T-helper 17 cell (primary cell): ENCODE data around the gene GJB5. TPM values are rescaled to one million over a fixed set of nuclear protein-coding genes. Genes with fewer than 3 reads are reported as not detected.

Experiments used
- ATAC-seq: fragments of 150-1000 bp; cut with Tn5 transposase; 2 replicates; pipeline ENCODE4 v1.10.0; 2021; ENCODE audit warnings: mild to moderate bottlenecking, moderate library complexity
- DNase-seq, 3 donors: peaks; one replicate each; pipeline versions ENCODE4 v3.0.0 to v3.0.0-alpha.2; 2020 to 2021
- H3K9me3 ChIP-seq: one replicate; pipeline ENCODE4 v1.7.0; 2013; ENCODE audit warnings: low read length, mild to moderate bottlenecking; ENCODE audit not compliant: control insufficient read depth, poor library complexity, severe bottlenecking
- H3K27ac Mint-ChIP-seq: one replicate; pipeline ENCODE4 v1.8.0; 2022; ENCODE audit warnings: mild to moderate bottlenecking, moderate library complexity, mixed read lengths
- H3K27me3 Mint-ChIP-seq: one replicate; pipeline ENCODE4 v1.8.0; 2022; ENCODE audit warnings: mixed read lengths
- H3K36me3 Mint-ChIP-seq: one replicate; pipeline ENCODE4 v1.8.0; 2022; ENCODE audit warnings: low read depth, mixed read lengths
- H3K4me1 Mint-ChIP-seq: one replicate; pipeline ENCODE4 v1.8.0; 2022; ENCODE audit warnings: mild to moderate bottlenecking, mixed read lengths
- H3K4me3 Mint-ChIP-seq: one replicate; pipeline ENCODE4 v1.8.0; 2022; ENCODE audit warnings: mild to moderate bottlenecking, moderate library complexity, mixed read lengths
- total RNA-seq, 4 donors: library from RNA in 2 of 4; stranded (reverse) in 2 of 4; gene quantifications; one replicate each; pipeline ENCODE4 v1.2.3 and lab custom pipeline; 2022 to 2026

GJB5 gene
- total RNA-seq: not detected
- 0 reads per million in 2 donors for total RNA-seq (lab: John Stamatoyannopoulos, UW)

GRCh38 chr1:34754964-34755637 is at the start of gene GJB5:
GJB5 (plus strand) TSS chr1:34755047; CDS start chr1:34757331, 2,284 bp downstream.
- ATAC-seq (no peak), DNase-seq (no peak)
- H3K27me3 Mint-ChIP-seq: peaks cover 23% of the 10 kb centered on the region
- no peaks in the 10 kb centered on the region for H3K36me3 Mint-ChIP-seq
- H3K9me3 ChIP-seq: no peaks in the 10 kb centered on the region
- no peaks in the 10 kb centered on the region for H3K4me1 Mint-ChIP-seq
- no peak within 1 kb of the TSS for H3K27ac Mint-ChIP-seq
- no peak within 1 kb of the TSS for H3K4me3 Mint-ChIP-seq

GRCh38 chr1:34705077-34705476 is 49.8 kb upstream of the GJB5 start:
- Mint-ChIP-seq H3K36me3 (no peaks in the 10 kb centered on the region), H3K4me3 (no peak overlapping the region), H3K27ac (no peak overlapping the region), H3K27me3 (peaks cover 49% of the 10 kb centered on the region), H3K4me1 (no peaks in the 10 kb centered on the region)
- DNase-seq (no peak), ATAC-seq (no peak)
- no peaks in the 10 kb centered on the region for H3K9me3 ChIP-seq

DNA sequence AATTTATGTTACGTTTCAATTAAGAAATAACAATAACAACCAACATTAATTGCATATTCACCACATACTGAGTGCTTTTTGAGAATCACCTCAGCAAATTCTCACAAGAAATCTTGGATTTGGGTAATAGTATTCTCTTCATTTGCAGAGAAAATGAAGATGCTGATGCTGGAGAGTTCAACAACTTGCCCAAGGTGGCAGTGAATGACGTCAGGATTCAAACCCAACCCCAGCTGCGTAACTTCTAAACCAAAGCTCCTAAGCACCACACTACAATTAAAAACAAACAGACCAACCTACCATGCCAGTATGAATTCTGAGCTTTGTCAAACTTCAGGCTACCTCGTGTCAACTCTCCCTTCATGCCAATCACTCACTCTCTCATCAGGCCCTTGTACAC is 46.7 kb upstream of the GJB5 start:
- Mint-ChIP-seq H3K4me1 (no peaks in the 10 kb centered on the region), H3K27me3 (peaks cover 32% of the 10 kb centered on the region), H3K4me3 (no peak overlapping the region), H3K36me3 (no peaks in the 10 kb centered on the region), H3K27ac (no peak overlapping the region)
- no peaks in the 10 kb centered on the region for H3K9me3 ChIP-seq
- no peak for DNase-seq
- ATAC-seq: no peak

GRCh38 chr1:34709547-34709946 is 45.3 kb upstream of the GJB5 start:
- Mint-ChIP-seq H3K36me3 (no peaks in the 10 kb centered on the region), H3K27me3 (peaks cover 19% of the 10 kb centered on the region), H3K4me3 (no peak overlapping the region), H3K4me1 (no peaks in the 10 kb centered on the region), H3K27ac (no peak overlapping the region)
- DNase-seq (no peak), ATAC-seq (no peak)
- no peaks in the 10 kb centered on the region for H3K9me3 ChIP-seq

DNA sequence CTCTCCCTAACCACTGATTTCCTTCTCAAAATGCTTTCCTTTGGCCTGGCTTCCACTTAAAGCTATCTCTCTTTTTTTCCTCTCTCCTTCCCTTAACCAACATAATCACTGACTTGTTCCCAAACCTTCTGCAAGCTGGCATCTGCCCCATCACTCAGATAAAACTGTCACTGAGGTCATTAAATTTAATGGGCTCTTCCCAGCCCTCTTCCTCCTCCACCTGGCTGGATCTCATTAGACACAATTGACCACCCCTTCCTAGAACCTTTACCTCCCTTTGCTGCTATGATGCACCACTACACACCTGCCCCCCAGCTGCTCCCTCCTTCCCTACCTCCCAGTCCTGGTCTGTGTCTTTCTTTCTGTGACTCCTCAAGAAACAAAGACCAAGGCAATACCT is 44.0 kb upstream of the GJB5 start:
- Mint-ChIP-seq H3K36me3 (no peaks in the 10 kb centered on the region), H3K4me1 (no peaks in the 10 kb centered on the region), H3K27ac (no peak overlapping the region), H3K4me3 (no peak overlapping the region), H3K27me3 (peaks cover 11% of the 10 kb centered on the region)
- no peak for DNase-seq
- no peaks in the 10 kb centered on the region for H3K9me3 ChIP-seq
- no peak for ATAC-seq

DNA sequence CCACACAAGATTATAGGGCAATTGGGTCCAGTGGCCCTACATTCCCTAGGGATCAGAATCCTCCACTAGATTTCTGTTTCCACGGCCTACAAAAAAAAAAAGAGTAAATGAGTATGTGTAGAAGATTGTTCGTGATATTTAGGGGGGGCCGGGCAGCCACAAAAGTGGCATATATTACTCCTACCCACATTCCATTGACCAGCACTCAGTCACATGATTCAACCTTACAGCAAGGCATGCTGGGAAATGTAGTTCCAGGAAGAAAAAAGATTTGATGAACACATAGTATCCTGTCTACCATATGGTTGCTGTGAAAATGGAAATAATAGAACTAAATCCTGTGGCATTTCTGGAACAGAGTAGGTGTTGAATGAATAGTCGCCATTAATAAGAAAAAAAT is 43.4 kb upstream of the GJB5 start:
- Mint-ChIP-seq H3K36me3 (no peaks in the 10 kb centered on the region), H3K4me3 (no peak overlapping the region), H3K27ac (no peak overlapping the region), H3K4me1 (no peaks in the 10 kb centered on the region), H3K27me3 (peaks cover 10% of the 10 kb centered on the region)
- DNase-seq: no peak
- no peak for ATAC-seq
- no peaks in the 10 kb centered on the region for H3K9me3 ChIP-seq

DNA sequence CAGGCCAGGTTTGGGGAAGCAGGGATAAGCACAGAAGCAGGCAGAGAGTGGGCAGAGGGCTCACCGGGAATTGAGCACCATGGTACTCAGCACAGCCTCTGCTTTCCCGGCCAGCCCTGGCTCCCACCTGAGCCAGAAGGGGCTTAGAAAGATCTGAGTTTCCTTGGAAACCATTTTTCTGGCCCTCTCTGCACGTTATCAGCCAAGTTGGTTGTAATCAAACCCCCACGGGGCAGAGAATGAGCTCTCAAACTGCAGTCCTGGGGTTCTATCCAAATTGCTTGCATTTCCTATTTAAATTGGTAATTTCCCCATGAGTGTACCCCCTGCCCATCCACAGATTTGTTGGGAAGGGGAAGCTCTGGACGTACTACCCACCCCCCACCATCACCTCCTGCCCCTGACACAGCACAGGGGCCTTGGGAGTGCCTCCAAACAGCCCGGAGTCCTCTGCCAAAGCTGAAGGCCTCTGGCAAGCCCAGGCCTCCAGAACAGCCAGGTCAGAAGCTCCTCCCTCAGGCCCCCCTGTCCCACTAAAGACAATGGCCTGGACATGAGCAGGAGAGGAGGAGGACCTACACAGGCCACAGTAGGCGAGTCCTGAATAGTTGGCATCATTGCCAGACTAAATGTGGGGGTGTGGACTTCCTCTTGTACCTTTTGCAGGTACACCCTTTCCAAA is 42.7 kb upstream of the GJB5 start:
- no peak for ATAC-seq
- H3K27me3 Mint-ChIP-seq: peaks cover 10% of the 10 kb centered on the region

DNA sequence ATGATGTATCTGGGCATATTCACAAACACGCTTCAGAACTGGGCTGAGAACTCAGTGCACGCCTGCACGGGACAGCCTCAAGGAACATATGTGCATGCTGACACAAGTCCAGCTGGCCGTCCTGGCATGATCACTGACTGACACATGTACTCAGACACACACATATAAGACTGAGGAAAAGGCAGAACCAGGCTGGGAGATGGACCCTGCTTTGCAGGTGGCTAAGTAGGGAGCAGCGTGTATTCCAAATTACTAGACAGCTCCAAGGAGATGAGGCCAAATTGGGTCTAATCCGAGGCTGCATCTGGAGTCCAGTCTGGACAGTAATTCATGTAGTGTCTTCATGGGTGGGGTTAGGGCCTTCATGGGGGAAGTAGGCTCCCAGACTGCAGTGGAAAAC is 41.4 kb upstream of the GJB5 start:
- Mint-ChIP-seq H3K36me3 (no peaks in the 10 kb centered on the region), H3K27me3 (peaks cover 10% of the 10 kb centered on the region), H3K4me3 (no peak overlapping the region), H3K4me1 (no peaks in the 10 kb centered on the region), H3K27ac (no peak overlapping the region)
- DNase-seq: no peak
- H3K9me3 ChIP-seq: no peaks in the 10 kb centered on the region
- no peak for ATAC-seq

More for the DNA sequence above, 42.7 kb upstream of the GJB5 start:
- Mint-ChIP-seq H3K4me1 (no peaks in the 10 kb centered on the region), H3K4me3 (no peak overlapping the region), H3K27ac (no peak overlapping the region), H3K36me3 (no peaks in the 10 kb centered on the region)
- no peaks in the 10 kb centered on the region for H3K9me3 ChIP-seq
- no peak for DNase-seq

DNA sequence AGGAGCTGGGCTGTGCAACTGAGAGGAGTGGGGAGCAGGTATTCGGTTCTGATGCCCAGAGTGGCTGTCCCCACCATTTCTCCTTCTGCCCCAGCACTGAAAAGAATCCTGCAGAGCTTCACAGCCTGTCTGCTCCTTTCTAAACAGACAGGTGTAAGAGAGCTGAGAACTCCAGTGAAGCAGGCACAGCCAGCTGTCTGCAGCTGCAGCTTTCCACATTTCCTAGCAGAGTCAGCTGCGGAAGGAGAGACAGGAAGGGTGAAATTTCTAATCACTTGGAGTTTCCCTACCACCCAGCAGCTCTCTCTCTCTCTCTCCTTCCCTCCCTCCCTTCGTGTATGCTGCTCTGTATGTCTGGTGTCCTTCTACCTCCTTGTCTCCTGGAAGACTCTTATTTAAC is 40.5 kb upstream of the GJB5 start:
- no peaks in the 10 kb centered on the region for H3K9me3 ChIP-seq
- Mint-ChIP-seq H3K27ac (no peak overlapping the region), H3K36me3 (no peaks in the 10 kb centered on the region), H3K4me3 (peak overlapping the region; percentile 28), H3K4me1 (no peaks in the 10 kb centered on the region), H3K27me3 (peaks cover 19% of the 10 kb centered on the region)
- DNase-seq (no peak), ATAC-seq (no peak)

- H3K4me3 Mint-ChIP-seq: no peak overlapping the region
- H3K27me3 Mint-ChIP-seq: peaks cover 27% of the 10 kb centered on the region
- DNase-seq: no peak
- H3K4me1 Mint-ChIP-seq: no peaks in the 10 kb centered on the region
- H3K36me3 Mint-ChIP-seq: no peaks in the 10 kb centered on the region
- no peaks in the 10 kb centered on the region for H3K9me3 ChIP-seq
- H3K27ac Mint-ChIP-seq: no peak overlapping the region
- ATAC-seq: no peak
Measured at GRCh38 chr1:34715139-34715538, 39.7 kb upstream of the GJB5 start.

DNA sequence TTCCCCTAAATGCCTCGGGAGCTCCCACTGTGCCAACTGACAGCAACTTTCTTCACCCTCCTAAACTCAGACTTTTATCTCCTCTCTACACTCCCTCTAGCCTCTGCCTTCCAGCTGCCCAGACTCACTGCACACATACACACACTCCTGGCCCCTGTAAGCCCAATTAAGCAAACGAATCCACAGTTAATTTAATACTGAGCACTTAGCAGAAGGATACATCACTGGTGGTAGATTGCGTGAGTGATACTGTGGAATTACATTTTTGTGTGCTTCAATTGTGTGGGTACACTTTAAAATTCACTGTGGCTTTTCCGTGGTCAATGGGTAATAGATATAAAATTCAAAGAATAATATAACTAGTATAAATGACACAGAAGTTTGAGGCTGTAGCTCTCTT is 33.6 kb upstream of the GJB5 start:
- Mint-ChIP-seq H3K4me1 (no peaks in the 10 kb centered on the region), H3K27me3 (peaks cover 62% of the 10 kb centered on the region), H3K4me3 (no peak overlapping the region), H3K27ac (no peak overlapping the region), H3K36me3 (peaks cover 5% of the 10 kb centered on the region)
- no peaks in the 10 kb centered on the region for H3K9me3 ChIP-seq
- no peak for ATAC-seq
- DNase-seq: no peak

GRCh38 chr1:34721646-34722355 is 33.0 kb upstream of the GJB5 start:
- H3K27ac Mint-ChIP-seq: no peak overlapping the region
- DNase-seq (no peak), ATAC-seq (no peak)
- no peaks in the 10 kb centered on the region for H3K4me1 Mint-ChIP-seq
- peaks cover 5% of the 10 kb centered on the region for H3K36me3 Mint-ChIP-seq
- H3K4me3 Mint-ChIP-seq: no peak overlapping the region
- peaks cover 67% of the 10 kb centered on the region for H3K27me3 Mint-ChIP-seq
- H3K9me3 ChIP-seq: no peaks in the 10 kb centered on the region

GRCh38 chr1:34726861-34727260 is 28.0 kb upstream of the GJB5 start:
- no peak overlapping the region for H3K4me3 Mint-ChIP-seq
- H3K27me3 Mint-ChIP-seq: peaks cover 76% of the 10 kb centered on the region
- DNase-seq (no peak), ATAC-seq (no peak)
- H3K36me3 Mint-ChIP-seq: peaks cover 10% of the 10 kb centered on the region
- H3K4me1 Mint-ChIP-seq: peaks cover 3% of the 10 kb centered on the region
- no peaks in the 10 kb centered on the region for H3K9me3 ChIP-seq
- no peak overlapping the region for H3K27ac Mint-ChIP-seq
